Esophagus muscularis mucosa (tissue), 4 donors: ENCODE results near the gene CAST. TPM values are rescaled to one million over a fixed set of nuclear protein-coding genes. Genes with fewer than 3 reads are reported as not detected.

Experiments
- DNase-seq: peaks from one replicate; pipeline ENCODE4 v3.0.0-alpha.2; 2017; ENCODE audit errors: extremely low spot score
- H3K27ac ChIP-seq, 4 donors: fragments of 200-600 bp; sonication (generic); replicated peaks in 1 of 4; 1 replicate in 3 of 4; 2 replicates in 1 of 4; pipeline ENCODE4 v1.5.1; 2016 to 2019; ENCODE audit warnings: mild to moderate bottlenecking in 1 of 4
- H3K27me3 ChIP-seq, 4 donors: fragments of 200-600 bp; sonication (generic); one replicate each; pipeline versions ENCODE4 v1.5.1 to v1.6.0; 2016 to 2019
- H3K36me3 ChIP-seq, 4 donors: fragments of 200-600 bp; sonication (generic); one replicate each; pipeline ENCODE4 v1.5.1; 2016 to 2019
- H3K4me1 ChIP-seq, 4 donors: fragments of 200-600 bp; sonication (generic); one replicate each; pipeline ENCODE4 v1.5.1; 2016 to 2019
- H3K4me3 ChIP-seq, 4 donors: fragments of 200-600 bp; sonication (generic); 1 replicate in 2 of 4; 2 replicates in 2 of 4; pipeline ENCODE4 v1.5.1; 2016 to 2019; ENCODE audit warnings: mild to moderate bottlenecking in 4 of 4, moderate library complexity in 1 of 4
- H3K9me3 ChIP-seq, 4 donors: fragments of 200-600 bp; sonication (generic); 1 replicate in 3 of 4; 2 replicates in 1 of 4; pipeline ENCODE4 v1.5.1; 2016 to 2019
- EP300 ChIP-seq: sonication (generic); formaldehyde crosslinking; IDR thresholded peaks from one replicate; pipeline ENCODE4 v1.6.1; 2017; ENCODE audit warnings: antibody characterized with exemption
- POLR2A ChIP-seq: fragments of 450-650 bp; IDR thresholded peaks from one replicate; pipeline ENCODE4 v1.6.1; 2017; ENCODE audit warnings: antibody characterized with exemption, moderate library complexity, mild to moderate bottlenecking, low read depth
- POLR2AphosphoS5 ChIP-seq, 2 donors: sonication (generic); formaldehyde crosslinking; IDR thresholded peaks; one replicate each; pipeline ENCODE4 v1.6.1; 2017; ENCODE audit warnings: antibody characterized with exemption in 2 of 2
- WGBS: methylation state at CpG from one replicate; pipeline ENCODE4 v1.1.5; 2018; 5-methylcytosine and 5-hydroxymethylcytosine counted together
- intact Hi-C: fragments of 100-400 bp; cut with DNase I; formaldehyde crosslinking; loops from one replicate; pipeline ENCODE4 v1.15.1; 2023
- total RNA-seq, 4 donors: library from RNA; depleted of rRNA; stranded (reverse); fragments of >200 nt; gene quantifications; one replicate each; pipeline versions ENCODE4 v1.1.0 to v1.2.1, GENCODE V29; 2016
- TF ChIP-seq, protein P1 (sequence below), 3 experiments: fragments of 200-600 bp in 2 of 3; fragments of 450-650 bp in 1 of 3; sonication (generic) in 2 of 3; IDR thresholded peaks; one replicate each; pipeline ENCODE4 v1.5.1; 2017 to 2019; ENCODE audit warnings: antibody characterized with exemption in 3 of 3, mild to moderate bottlenecking in 2 of 3, moderate library complexity in 1 of 3

CAST gene
- total RNA-seq, 4 donors from 2014 or later, result 238 to 346 (median 296) TPM

DNA sequence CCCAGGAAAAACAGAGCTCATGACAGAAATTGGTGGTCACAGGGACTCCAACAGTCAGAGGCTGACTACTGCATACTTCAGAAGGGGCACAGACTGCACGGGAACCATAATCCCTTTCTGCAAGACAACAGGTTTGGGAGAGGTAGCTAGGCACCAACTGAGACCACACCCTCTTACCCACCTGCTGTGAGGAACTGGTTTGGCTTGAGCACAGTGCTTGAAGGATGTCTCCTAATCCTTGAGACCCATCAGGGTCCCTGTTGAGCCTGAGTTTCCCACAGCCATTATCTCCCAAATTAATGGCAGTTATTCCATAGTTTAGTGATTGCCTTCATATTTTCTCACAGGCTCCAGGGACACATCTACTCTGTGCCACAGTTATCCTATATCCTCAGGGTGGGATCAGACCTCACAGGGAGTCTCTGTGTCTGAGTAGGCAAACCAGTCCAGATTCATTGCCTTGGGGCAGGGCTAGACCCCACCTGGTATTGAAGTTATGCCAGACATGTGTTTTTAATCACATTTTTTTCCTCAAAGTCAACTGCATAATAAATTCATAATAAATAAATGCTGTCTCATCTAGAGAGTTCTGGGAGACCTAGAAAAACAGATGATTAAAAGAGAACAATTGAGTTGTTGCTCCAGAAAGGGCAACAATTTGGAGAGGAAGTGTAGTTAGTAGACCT, 9.3 kb upstream of the CAST start:
- intact Hi-C loops, result no loop called here
- no peak overlapping the region for H3K4me3 ChIP-seq
- H3K9me3 ChIP-seq, result no peaks in the 10 kb centered on the region
- no peak for DNase-seq
- no peaks in the 10 kb centered on the region for H3K36me3 ChIP-seq
- H3K27ac ChIP-seq, result no peak overlapping the region
- WGBS, result 100% methylated on average over 1 of the region's 1 CpG
- no peak for TF ChIP-seq POLR2A
- TF ChIP-seq, protein P1, sequence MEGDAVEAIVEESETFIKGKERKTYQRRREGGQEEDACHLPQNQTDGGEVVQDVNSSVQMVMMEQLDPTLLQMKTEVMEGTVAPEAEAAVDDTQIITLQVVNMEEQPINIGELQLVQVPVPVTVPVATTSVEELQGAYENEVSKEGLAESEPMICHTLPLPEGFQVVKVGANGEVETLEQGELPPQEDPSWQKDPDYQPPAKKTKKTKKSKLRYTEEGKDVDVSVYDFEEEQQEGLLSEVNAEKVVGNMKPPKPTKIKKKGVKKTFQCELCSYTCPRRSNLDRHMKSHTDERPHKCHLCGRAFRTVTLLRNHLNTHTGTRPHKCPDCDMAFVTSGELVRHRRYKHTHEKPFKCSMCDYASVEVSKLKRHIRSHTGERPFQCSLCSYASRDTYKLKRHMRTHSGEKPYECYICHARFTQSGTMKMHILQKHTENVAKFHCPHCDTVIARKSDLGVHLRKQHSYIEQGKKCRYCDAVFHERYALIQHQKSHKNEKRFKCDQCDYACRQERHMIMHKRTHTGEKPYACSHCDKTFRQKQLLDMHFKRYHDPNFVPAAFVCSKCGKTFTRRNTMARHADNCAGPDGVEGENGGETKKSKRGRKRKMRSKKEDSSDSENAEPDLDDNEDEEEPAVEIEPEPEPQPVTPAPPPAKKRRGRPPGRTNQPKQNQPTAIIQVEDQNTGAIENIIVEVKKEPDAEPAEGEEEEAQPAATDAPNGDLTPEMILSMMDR (IDR thresholded peaks at IDR 0.05), result no peak
- TF ChIP-seq EP300, result no peak
- no peak for TF ChIP-seq POLR2AphosphoS5 (IDR thresholded peaks at IDR 0.05)
- no peaks in the 10 kb centered on the region for H3K4me1 ChIP-seq
- no peaks in the 10 kb centered on the region for H3K27me3 ChIP-seq

DNA sequence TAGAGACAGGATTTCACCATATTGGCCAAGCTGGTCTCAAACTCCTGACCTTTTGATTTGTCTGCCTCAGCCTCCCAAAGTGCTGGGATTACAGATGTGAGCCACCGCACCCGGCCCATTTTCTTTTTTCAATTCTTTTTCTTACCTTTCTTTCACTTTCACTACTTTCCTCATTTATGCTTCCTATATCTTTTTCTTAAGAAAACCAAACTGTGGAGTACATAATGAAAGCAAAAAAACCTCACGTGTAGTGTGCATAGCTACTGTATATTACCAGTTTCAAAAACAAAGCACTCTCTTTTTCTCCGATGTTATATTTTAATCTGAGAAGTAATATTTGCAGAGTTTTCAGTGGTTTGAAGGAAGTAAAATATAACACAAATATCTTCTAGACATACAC, 8.0 kb upstream of the CAST start:
- intact Hi-C loops, result no loop called here
- no peak overlapping the region for H3K27ac ChIP-seq
- H3K4me1 ChIP-seq, result no peaks in the 10 kb centered on the region
- H3K9me3 ChIP-seq, result no peaks in the 10 kb centered on the region
- 90% methylated on average over 4 of the region's 4 CpGs for WGBS
- no peak overlapping the region for H3K4me3 ChIP-seq
- DNase-seq, result no peak
- no peak for TF ChIP-seq POLR2AphosphoS5 (IDR thresholded peaks at IDR 0.05)
- TF ChIP-seq POLR2A, result no peak
- TF ChIP-seq EP300, result no peak
- TF ChIP-seq, protein P1 (IDR thresholded peaks at IDR 0.05), result no peak
- no peaks in the 10 kb centered on the region for H3K36me3 ChIP-seq
- H3K27me3 ChIP-seq, result no peaks in the 10 kb centered on the region

DNA sequence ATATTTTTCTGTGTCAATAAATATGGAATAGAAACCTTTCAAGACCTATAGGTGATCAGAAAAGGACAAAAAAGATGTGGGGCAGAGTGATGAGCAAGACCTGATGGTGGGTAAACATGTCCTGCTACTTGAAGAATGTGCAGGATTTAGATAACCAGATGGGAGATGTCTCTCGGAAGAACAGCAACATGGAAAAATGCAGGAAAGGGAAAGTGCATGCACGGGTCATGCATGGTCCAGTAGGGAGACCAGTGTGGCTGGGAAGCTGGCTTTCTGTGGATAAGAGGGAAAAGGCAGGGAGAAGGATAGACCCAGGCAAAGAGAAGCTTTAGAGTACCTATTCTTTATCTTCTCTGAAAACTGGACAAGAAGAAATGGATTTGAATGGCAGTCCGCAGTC, 7.1 kb upstream of the CAST start:
- H3K27me3 ChIP-seq, result no peaks in the 10 kb centered on the region
- TF ChIP-seq POLR2A (no peak), POLR2AphosphoS5 (IDR thresholded peaks at IDR 0.05) (no peak), EP300 (no peak)
- no peak overlapping the region for H3K27ac ChIP-seq
- H3K36me3 ChIP-seq, result no peaks in the 10 kb centered on the region
- WGBS, result 81% methylated on average over 3 of the region's 3 CpGs
- no peaks in the 10 kb centered on the region for H3K4me1 ChIP-seq
- no peak for DNase-seq
- H3K9me3 ChIP-seq, result no peaks in the 10 kb centered on the region
- no peak overlapping the region for H3K4me3 ChIP-seq
- intact Hi-C loops, result loop anchor here (5.0 kb wide), 1 partner anchor 38 kb away; no protein-coding TSS in a partner anchor

GRCh38 chr5:96655506-96655905, 6.7 kb upstream of the CAST start:
- intact Hi-C loops, result loop anchor here (5.0 kb wide), 1 partner anchor 38 kb away; no protein-coding TSS in a partner anchor
- WGBS, result 68% methylated on average over 1 of the region's 1 CpG

GRCh38 chr5:96657068-96657467, 5.1 kb upstream of the CAST start:
- no peak for DNase-seq
- Histone ChIP-seq H3K4me1 (peaks cover 0 to 10% (median 8%) of the 10 kb centered on the region in 4 donors), H3K9me3 (no peaks in the 10 kb centered on the region), H3K27ac (no peak overlapping the region), H3K4me3 (no peak overlapping the region), H3K36me3 (no peaks in the 10 kb centered on the region), H3K27me3 (no peaks in the 10 kb centered on the region)
- TF ChIP-seq POLR2A (no peak), EP300 (no peak), POLR2AphosphoS5 (IDR thresholded peaks at IDR 0.05) (no peak)
- TF ChIP-seq, protein P1 (IDR thresholded peaks at IDR 0.05), result no peak
- 67% methylated on average over 3 of the region's 3 CpGs for WGBS
- intact Hi-C loops, result loop anchor here (5.0 kb wide), 1 partner anchor 40 kb away; no protein-coding TSS in a partner anchor

More at GRCh38 chr5:96655506-96655905, 6.7 kb upstream of the CAST start:
- TF ChIP-seq POLR2AphosphoS5 (IDR thresholded peaks at IDR 0.05) (no peak), EP300 (no peak), POLR2A (no peak)
- TF ChIP-seq, protein P1 (IDR thresholded peaks at IDR 0.05), result no peak
- no peaks in the 10 kb centered on the region for H3K27me3 ChIP-seq
- DNase-seq, result no peak
- no peaks in the 10 kb centered on the region for H3K9me3 ChIP-seq
- no peak overlapping the region for H3K27ac ChIP-seq
- no peaks in the 10 kb centered on the region for H3K36me3 ChIP-seq
- peaks cover 0 to 4% (median 2%) of the 10 kb centered on the region in 4 donors for H3K4me1 ChIP-seq
- no peak overlapping the region for H3K4me3 ChIP-seq
